ENCODE data around the gene ROR2.

ROR2 gene

DNA sequence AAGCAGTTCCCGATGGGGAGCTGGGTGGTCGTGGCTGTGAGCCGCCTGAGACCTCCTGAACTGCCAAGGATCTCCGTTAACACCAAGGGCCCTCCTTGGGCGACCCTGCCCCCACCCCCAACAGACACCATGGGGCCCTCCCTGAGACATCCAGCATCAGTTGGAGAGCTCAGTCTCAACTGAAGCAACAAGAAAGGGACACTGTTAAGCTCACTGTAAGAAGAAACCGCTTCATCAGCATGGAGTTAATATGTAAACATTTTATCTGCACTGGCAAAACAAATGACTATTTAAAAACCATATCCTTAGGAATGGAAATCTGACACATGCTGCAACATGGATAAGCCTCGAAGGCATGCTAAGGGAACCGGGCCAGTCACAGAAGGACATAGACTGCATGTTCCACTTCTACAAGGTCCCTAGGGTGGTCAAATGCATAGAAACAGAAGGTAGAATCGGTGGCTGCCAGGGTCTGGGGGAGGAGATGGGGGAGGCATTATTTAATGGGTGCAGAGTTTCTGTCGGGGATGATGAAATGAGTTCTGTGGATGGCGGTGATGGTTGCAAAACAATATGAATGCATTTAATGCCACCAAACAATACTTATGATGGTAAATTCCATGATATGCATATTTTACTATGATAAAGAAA, 47.4 kb downstream of the ROR2 start:
- no peak for DNase-seq (ENCODE audit: low read depth, low spot score)

- no peak for DNase-seq (ENCODE audit: low read depth, low spot score)
These were observed 49.2 kb downstream of the ROR2 start for GRCh38 chr9:91900797-91901177.

- no peak for DNase-seq (ENCODE audit: low read depth, low spot score)
These were observed 49.8 kb downstream of the ROR2 start for GRCh38 chr9:91900055-91900796.

- DNase-seq (ENCODE audit: low read depth, low spot score), result no peak
These were observed 50.4 kb downstream of the ROR2 start for GRCh38 chr9:91899594-91899993.

- DNase-seq (ENCODE audit: low read depth, low spot score), result no peak
These were observed 50.8 kb downstream of the ROR2 start for GRCh38 chr9:91899219-91899563.

- DNase-seq (ENCODE audit: low read depth, low spot score), result no peak
These were observed 51.4 kb downstream of the ROR2 start for GRCh38 chr9:91898451-91899218.

- DNase-seq (ENCODE audit: low read depth, low spot score), result no peak
These were observed 52.8 kb downstream of the ROR2 start for GRCh38 chr9:91897201-91897600.

DNA sequence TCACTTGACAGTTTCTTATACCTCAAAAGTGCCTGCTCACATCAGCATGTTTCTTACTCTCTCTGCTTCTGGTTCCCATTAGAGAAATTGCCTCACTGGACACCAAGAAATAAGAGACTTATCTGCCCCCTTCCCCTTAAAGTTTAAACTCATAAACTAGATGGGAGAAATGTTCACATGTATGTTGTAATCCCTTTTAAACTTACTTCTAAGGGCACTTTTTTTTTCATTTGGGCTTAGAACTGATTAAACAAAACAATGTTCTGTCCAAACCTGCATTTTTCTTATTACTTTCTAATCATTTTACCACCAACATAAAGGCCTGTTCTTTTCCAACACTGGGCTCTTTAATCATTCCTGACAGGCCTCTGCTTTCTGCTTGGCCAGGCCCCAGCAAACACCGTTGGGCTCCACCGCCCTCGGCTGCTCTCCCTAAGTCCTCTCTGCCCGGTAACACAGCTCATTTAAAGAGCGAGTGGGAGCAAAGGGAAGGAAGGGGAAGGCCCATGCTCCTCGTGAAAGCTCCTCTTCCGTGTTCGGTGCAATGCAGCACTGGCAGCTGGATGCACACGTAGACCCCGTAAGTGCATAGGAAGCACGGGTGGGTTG, 53.4 kb downstream of the ROR2 start:
- DNase-seq (ENCODE audit: low read depth, low spot score), result no peak

- DNase-seq (ENCODE audit: low read depth, low spot score), result no peak
These were observed 53.9 kb downstream of the ROR2 start for GRCh38 chr9:91896097-91896496.

DNA sequence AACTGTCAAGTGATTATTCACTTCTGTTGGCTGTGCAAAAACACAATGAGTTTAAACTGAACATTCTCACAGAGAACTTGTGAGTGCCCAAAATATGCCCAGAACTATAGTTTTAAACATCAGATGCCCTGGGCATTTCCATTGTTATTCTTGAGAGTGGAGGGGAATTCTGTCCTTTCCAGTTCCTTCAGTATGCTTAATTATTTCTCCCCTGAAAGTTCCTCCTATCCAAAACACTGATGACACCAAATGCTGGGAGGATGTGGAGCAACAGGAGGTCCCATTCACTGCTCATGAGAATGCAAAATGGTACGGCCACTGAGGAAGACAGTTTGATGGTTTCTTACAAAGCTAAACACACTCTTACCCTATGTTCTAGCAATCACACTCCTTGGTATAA, 55.5 kb downstream of the ROR2 start:
- DNase-seq (ENCODE audit: low read depth, low spot score), result no peak

DNA sequence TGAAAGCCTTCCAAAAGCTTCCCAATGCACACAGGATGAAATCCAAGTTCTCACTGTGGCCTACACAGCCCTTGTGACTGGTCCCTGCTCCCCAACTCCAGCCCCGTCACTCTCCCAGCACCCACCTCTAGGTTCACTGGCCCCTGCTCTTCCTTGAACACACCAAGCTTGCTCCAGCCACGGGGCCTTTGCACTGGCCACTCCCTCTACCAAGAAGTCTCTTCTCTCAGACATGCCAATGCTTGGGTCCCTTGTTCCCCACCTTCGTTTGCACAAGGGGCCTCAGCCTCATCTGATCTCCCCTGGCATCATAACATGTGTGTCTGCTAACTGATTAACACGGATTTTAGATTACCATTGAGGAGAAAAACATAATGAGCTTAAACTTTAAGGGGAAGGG, 56.0 kb downstream of the ROR2 start:
- DNase-seq (ENCODE audit: low read depth, low spot score), result no peak

DNA sequence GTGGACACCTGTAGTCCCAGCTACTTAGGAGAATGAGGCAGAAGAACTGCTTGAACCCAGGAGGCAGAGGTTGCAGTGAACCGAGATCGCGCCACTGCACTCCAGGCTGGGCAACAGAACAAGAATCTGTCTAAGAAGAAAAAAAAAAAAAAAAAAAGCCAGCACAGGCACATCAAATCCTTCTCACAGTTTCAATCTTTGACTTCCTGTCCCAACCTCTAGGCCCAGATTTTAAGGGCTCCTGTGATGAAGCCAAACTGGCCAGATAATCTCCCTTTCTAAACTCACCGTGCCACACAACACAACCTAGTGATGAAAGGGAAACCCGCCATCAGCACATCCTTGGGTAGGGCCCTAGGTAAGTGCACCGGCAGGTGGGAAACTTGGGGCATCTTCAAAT, 58.1 kb downstream of the ROR2 start:
- DNase-seq (ENCODE audit: low read depth, low spot score), result no peak

- DNase-seq (ENCODE audit: low read depth, low spot score), result no peak
These were observed 59.4 kb downstream of the ROR2 start for GRCh38 chr9:91890662-91891061.

GRCh38 chr9:91889161-91889911, 60.7 kb downstream of the ROR2 start:
- no peak for DNase-seq (ENCODE audit: low read depth, low spot score)

DNA sequence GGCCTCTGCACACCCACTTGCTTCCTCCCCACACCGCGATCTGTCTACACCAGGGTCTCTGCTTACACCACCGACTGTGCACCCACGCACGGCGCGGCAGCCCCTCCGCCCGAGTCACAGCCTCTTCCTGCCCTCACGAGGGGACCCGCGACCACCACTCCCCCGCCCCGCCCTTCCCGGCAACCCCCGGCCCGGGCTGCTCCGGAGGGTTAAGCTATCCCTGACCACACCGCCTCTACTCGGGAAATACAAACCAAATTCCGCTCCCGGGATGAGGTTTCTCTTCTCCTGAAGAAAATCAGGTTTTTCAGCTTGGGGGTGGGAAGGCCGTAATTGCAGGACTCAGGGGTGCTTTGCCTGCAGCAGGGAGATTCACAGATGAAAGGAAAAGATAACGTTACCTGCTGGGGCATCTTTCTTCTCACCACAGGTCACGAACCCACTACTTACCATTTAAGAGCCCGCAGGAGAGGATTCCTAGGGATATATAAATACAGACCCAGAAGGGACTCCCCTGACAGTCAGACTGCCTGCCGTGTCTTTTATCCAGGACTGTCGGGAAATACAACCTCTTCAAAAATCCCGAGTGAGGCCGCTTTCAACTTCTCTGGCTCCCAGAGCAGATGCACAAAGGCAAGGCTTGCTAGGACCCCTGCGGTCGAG, 63.5 kb downstream of the ROR2 start:
- no peak for DNase-seq (ENCODE audit: low read depth, low spot score)

GRCh38 chr9:91885746-91886413, 64.1 kb downstream of the ROR2 start:
- no peak for DNase-seq (ENCODE audit: low read depth, low spot score)

- DNase-seq (ENCODE audit: low read depth, low spot score), result peak; percentile 48
These were observed 65.0 kb downstream of the ROR2 start for GRCh38 chr9:91884696-91885687.

DNA sequence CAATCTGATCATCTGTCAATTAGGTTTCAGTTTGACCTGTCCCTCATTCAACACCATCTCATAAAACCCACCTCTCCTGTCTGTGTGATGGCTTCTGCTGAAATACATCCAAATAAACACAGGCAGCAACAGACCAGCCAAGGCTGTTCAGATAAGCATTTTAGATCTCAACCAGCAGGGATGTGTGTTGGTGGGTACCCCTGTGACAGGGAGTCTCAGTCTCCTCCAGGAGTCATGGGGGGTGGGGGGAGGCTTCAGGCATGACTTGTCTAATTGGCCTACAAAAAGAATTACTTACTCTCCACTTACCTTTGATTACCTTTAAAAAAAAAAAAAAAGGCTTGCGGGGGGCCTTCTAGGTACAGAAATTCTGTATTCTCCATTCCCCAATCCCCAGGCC, 65.9 kb downstream of the ROR2 start:
- no peak for DNase-seq (ENCODE audit: low read depth, low spot score)

DNA sequence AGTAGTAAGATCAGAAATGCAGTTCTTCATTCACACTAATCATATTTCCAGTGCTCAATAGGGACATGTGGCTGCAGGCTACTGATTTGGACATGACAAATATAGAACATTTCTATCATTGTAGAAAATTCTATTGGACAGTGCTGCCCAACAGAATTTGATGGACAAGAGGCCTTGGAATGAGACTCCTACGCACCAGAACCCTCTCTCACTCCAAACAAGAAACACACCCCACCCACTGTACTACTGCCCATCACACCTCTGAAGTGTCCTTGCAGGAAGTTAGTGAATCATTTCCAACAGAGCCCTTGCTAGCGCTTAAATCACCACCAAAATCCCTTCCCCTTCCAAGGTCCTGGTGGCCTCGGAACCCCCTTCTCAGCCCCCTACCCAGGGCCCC, 66.5 kb downstream of the ROR2 start:
- DNase-seq (ENCODE audit: low read depth, low spot score), result no peak
